Glutamatergic neuron (in vitro differentiated cells): Measurements from ENCODE around the gene STT3B. TPM values are rescaled to one million over a fixed set of nuclear protein-coding genes. Genes with fewer than 3 reads are reported as not detected.
A peak's percentile ranks its signal among the peaks of the same experiment; 100 is the strongest.

Experiments used
- DNase-seq: peaks from one replicate; pipeline ENCODE4 v3.0.0; 2022
- H3K27ac Mint-ChIP-seq: one replicate; pipeline ENCODE4 v1.8.0; 2020; ENCODE audit warnings: mild to moderate bottlenecking, mixed read lengths, inconsistent platforms; ENCODE audit not compliant: unreplicated experiment
- H3K27me3 Mint-ChIP-seq: one replicate; pipeline ENCODE4 v1.8.0; 2020; ENCODE audit warnings: mild to moderate bottlenecking, moderate library complexity, mixed read lengths, inconsistent platforms; ENCODE audit not compliant: unreplicated experiment
- H3K36me3 Mint-ChIP-seq: one replicate; pipeline ENCODE4 v1.8.0; 2020; ENCODE audit warnings: mild to moderate bottlenecking, mixed read lengths, inconsistent platforms; ENCODE audit not compliant: unreplicated experiment
- H3K4me1 Mint-ChIP-seq: one replicate; pipeline ENCODE4 v1.8.0; 2020; ENCODE audit warnings: mild to moderate bottlenecking, low read depth, mixed read lengths, inconsistent platforms; ENCODE audit not compliant: unreplicated experiment
- H3K4me3 Mint-ChIP-seq: one replicate; pipeline ENCODE4 v1.8.0; 2020; ENCODE audit warnings: mild to moderate bottlenecking, mixed read lengths, inconsistent platforms; ENCODE audit not compliant: unreplicated experiment
- H3K9me3 Mint-ChIP-seq: one replicate; pipeline ENCODE4 v1.8.0; 2020; ENCODE audit warnings: mild to moderate bottlenecking, moderate library complexity, mixed read lengths, inconsistent platforms; ENCODE audit not compliant: unreplicated experiment
- long read RNA-seq: library from polyadenylated mRNA; unstranded; transcript quantifications from one replicate; pipeline ENCODE4 v2.0.0, GENCODE V29; 2020; ENCODE audit not compliant: unreplicated experiment
- total RNA-seq: library from RNA; stranded (reverse); fragmentation: NEBNext Ultra II Directional; extraction: Animal tissue kit (Norgen Biotek cat#: 25700); gene quantifications from one replicate; pipeline ENCODE4 v1.2.1, GENCODE V29; 2021; ENCODE audit not compliant: unreplicated experiment
- TF ChIP-seq, protein P1 (sequence below): fragments of 200-600 bp; sonication (generic); IDR thresholded peaks from one replicate; pipeline ENCODE4 v1.5.0; 2021; ENCODE audit not compliant: partially characterized antibody, unreplicated experiment

STT3B gene
- 65.1 TPM for total RNA-seq
- long read RNA-seq, full-length matches to known transcripts: 5 of 7 reads
- long read RNA-seq, partial matches to known transcripts: 0 of 7 reads
- long read RNA-seq, other reads (novel, unspliced or antisense): 2 of 7 reads

DNA sequence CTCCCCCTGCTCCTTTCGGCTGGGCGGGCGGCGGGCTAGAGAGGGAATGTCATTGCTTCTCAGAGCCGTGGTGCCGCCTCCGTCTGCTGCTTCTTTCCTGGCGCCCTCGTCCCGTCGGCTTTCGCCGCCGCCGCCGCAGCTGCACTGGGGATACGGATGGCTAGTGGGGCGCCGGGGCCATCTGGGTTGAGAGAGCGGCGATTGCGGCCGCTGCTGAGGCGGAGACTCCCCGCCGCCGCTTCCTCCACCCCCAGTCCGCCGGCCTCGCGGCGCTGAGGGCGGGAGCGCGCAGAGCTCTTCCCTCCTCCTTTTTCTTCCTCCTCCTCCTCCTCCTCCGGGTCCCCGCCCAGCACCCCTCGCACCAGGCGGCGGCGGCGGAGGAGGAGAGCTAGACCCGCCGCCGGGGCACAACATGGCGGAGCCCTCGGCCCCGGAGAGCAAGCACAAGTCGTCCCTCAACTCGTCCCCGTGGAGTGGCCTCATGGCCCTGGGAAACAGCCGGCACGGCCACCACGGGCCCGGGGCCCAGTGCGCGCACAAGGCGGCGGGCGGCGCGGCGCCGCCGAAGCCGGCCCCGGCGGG is at the start of gene STT3B:
Gene STT3B (plus strand): TSS at position 339 of the 582 bp plus-strand sequence. CDS start 74 bp downstream, at position 413.
- Mint-ChIP-seq H3K27ac (peak within 1 kb of the TSS; percentile 98), H3K9me3 (peaks cover 12% of the 10 kb centered on the region), H3K36me3 (no peaks in the 10 kb centered on the region), H3K27me3 (peaks cover 5% of the 10 kb centered on the region), H3K4me3 (peak within 1 kb of the TSS; percentile 96), H3K4me1 (peaks cover 15% of the 10 kb centered on the region)
- peak; percentile 74 for DNase-seq
- TF ChIP-seq, protein P1, sequence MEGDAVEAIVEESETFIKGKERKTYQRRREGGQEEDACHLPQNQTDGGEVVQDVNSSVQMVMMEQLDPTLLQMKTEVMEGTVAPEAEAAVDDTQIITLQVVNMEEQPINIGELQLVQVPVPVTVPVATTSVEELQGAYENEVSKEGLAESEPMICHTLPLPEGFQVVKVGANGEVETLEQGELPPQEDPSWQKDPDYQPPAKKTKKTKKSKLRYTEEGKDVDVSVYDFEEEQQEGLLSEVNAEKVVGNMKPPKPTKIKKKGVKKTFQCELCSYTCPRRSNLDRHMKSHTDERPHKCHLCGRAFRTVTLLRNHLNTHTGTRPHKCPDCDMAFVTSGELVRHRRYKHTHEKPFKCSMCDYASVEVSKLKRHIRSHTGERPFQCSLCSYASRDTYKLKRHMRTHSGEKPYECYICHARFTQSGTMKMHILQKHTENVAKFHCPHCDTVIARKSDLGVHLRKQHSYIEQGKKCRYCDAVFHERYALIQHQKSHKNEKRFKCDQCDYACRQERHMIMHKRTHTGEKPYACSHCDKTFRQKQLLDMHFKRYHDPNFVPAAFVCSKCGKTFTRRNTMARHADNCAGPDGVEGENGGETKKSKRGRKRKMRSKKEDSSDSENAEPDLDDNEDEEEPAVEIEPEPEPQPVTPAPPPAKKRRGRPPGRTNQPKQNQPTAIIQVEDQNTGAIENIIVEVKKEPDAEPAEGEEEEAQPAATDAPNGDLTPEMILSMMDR: peak; percentile 13

DNA sequence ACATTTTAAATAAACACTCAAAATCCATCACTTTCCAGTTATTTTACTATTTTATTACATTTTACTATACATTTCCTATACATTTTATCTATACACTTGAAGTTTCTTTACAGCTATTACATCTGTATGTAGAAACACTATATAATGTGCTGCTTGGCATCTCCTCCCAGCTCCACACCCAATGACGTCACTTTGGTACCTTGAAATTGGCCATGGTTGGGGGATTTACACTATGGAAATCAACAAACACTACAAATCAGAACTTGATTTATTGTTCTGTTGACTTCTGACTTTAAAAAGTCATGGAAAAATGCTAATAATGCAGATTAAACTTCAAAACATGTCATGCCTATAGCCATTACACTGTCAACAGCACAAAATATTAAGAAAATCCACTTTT is 48.9 kb upstream of the STT3B start:
- no peak overlapping the region for H3K4me3 Mint-ChIP-seq
- H3K27me3 Mint-ChIP-seq: peaks cover 2% of the 10 kb centered on the region
- TF ChIP-seq, protein P1: no peak
- no peak overlapping the region for H3K27ac Mint-ChIP-seq
- no peak for DNase-seq
- H3K4me1 Mint-ChIP-seq: no peaks in the 10 kb centered on the region
- peaks cover 4% of the 10 kb centered on the region for H3K36me3 Mint-ChIP-seq
- no peaks in the 10 kb centered on the region for H3K9me3 Mint-ChIP-seq

DNA sequence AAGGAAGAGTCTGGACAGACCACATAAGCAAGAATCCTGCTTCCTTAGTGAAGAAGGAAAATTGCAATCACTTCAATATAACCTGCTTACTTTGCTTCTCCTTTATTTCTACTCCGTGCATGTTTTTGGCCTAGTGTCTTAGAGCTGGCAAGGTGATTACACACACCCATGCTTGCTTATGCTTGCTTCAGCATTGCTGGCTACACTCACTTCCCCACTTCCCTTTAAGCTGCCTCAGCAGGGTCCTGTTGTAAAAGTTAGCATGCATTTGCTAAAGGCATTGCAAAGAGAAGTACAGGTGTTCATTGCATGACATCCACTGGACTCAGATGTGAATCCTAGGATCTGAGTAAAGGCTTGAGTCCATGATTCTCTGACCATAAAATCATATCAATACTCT is 47.5 kb upstream of the STT3B start:
- H3K4me1 Mint-ChIP-seq: no peaks in the 10 kb centered on the region
- no peak for DNase-seq
- no peaks in the 10 kb centered on the region for H3K9me3 Mint-ChIP-seq
- TF ChIP-seq, protein P1: no peak
- H3K36me3 Mint-ChIP-seq: peaks cover 4% of the 10 kb centered on the region
- H3K4me3 Mint-ChIP-seq: no peak overlapping the region
- H3K27me3 Mint-ChIP-seq: peaks cover 2% of the 10 kb centered on the region
- no peak overlapping the region for H3K27ac Mint-ChIP-seq

DNA sequence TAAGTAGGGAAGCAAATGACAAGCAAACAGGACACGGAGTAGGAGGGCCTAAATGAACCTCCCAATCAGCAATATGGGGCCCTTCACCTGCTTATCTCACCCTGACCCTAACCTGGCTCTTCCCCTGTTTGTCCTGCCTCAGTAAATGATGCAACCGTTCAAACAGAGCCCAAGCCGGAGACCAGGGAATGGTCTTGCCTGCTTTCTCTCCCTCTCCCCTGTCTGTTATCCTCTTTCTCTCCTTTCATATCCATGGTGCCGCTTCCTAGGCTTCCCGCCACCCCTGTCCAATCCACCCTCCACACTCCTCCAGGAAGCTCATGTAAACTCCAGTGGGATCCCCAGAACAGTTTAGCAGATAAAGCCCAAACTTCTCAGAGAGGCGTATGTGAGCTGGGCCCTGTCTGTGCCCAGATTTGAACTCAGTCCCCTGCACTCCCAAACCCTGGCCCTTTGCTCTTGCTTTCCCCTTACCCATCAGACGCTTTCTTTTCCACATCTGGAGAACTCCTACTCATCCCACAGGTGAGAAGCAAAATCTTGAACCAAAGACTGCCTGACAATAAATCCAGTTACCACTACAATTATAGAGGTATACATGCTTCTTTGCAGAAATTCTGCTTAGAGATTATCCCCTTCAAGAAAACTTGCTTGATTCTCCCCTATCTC is 45.7 kb upstream of the STT3B start:
- H3K27ac Mint-ChIP-seq: no peak overlapping the region

More for the DNA sequence above, 45.7 kb upstream of the STT3B start:
- no peaks in the 10 kb centered on the region for H3K4me1 Mint-ChIP-seq
- DNase-seq: no peak
- H3K27me3 Mint-ChIP-seq: peaks cover 2% of the 10 kb centered on the region
- no peaks in the 10 kb centered on the region for H3K9me3 Mint-ChIP-seq
- no peak overlapping the region for H3K4me3 Mint-ChIP-seq
- H3K36me3 Mint-ChIP-seq: no peaks in the 10 kb centered on the region
- TF ChIP-seq, protein P1: no peak
